ENCODE measurements around the gene SEMA3F.

The SEMA3F gene

DNA sequence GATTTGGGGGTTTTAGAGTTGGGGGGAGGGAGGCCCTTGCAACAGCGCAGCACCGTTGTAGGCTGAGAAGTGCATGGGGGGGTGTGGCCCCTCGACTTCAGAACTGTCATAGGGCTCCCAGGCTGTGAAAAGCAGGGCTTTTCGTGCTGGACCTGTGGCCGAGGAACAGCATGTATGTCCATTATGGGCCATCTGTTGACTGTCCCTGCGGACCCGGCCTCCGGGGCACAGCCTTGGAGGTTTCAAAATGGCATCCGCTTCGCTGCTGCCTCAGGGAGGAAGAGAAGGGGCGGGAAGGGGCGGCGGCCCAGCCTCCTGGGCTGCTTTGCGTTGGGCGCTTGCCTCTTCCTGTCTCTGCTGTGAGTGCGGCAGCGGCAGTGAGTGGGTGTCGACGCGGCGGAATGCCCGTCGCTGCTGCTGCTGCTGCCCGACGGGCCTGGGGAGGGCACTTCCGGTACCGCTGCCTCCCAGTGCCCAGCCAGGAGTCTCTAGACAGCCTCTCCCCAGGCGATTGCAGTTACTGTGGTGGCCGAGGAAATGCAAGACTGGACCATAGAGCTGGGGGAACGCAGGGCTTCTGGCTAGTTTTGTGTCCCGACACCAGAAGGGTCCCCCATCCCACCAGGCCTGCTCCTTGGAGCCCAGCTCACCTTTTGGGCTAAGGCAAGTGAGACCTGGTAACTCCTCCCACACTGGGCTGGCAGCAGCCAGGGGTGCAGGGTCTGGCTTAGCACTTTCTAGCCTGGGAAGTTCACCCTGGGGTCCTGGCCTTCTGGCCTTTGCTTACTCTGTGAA lies 82.8 kb downstream of the SEMA3F start:
- DNase-seq = peak; percentile 82

DNA sequence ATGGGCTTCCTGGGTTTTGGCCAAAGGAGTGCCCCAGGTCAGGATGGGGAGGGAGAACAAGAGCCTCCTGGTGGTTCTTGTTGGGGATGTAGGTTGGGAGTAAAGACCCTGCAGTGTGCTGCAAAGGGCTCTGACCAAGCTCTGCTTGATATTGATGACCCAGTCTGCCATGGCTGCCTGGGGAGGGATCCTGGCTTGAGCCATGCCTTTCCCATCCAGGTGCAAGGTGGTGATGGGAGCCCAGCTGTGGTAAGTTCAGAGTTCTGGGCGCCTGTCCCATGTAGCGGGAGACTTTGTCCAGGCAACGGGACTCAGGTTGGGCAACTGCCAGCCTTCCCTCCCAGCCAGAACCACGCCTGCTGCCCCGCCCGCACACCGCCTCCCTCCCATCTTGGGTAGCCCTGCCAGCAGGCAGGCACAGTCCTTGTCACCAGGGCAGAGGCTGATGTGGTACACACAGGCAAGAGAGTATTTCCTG lies 83.5 kb downstream of the SEMA3F start:
- no peak for DNase-seq
